ENCODE measurements around the gene STIL. TPM values are rescaled to one million over a fixed set of nuclear protein-coding genes. Genes with fewer than 3 reads are reported as not detected.

The STIL gene
- total and polyA plus RNA-seq, 2 experiments from 2014 or later: 2.5 to 6.1 TPM

GRCh38 chr1:47241114-47242113, 72.5 kb downstream of the STIL start:
- no peak overlapping the region for H3K4me2 ChIP-seq
- WGBS (ENCODE audit: low lambda C conversion rate, missing lambda C conversion rate): 74% methylated on average over 10 of the region's 11 CpGs

DNA sequence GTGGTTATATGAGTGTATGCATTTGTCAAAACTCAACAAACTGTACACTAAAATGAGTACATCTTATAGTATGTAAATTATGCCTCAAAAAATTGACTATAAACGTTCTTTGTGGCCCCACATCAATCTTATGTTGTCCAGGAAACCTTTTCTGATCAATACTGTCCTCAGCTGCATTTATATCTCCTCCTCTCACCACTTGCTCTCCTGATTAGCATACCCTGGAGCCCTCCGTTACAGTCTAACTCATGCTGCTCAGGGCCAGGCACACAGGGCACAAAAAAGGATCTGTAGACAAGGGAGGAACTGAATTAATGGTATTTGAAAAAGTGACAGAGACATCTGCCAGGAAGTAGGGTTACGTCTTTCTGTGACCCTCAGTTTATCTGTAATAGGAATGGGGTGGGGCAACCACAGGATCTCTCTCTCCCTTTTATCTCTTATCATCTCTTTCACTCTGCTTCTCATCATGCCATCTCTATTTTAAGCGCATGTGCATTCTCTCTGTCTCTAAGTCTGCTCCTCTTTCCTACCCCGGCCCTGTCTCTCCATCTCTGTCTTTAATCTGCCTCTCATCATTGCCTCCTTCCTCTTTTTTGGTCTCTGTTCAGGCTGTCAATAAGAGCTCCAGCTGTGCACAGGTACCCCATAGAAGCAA, 74.9 kb downstream of the STIL start:
- no peak for DNase-seq (ENCODE audit: low spot score)
- H3K9me3 ChIP-seq (ENCODE audit: low read depth): no peaks in the 10 kb centered on the region
- H3K4me1 ChIP-seq (ENCODE audit: insufficient read depth): no peaks in the 10 kb centered on the region
- no peaks in the 10 kb centered on the region for H4K20me1 ChIP-seq (ENCODE audit: insufficient read depth, poor library complexity, severe bottlenecking)
- no peaks in the 10 kb centered on the region for H3K9me2 ChIP-seq (replicated peaks; ENCODE audit: insufficient read depth)
- no peaks in the 10 kb centered on the region for H3K36me3 ChIP-seq (replicated peaks; ENCODE audit: insufficient read depth, low read depth)
- no peak overlapping the region for H3K4me3 ChIP-seq
- H2AFZ ChIP-seq: no peak overlapping the region
- TF ChIP-seq, protein P1, sequence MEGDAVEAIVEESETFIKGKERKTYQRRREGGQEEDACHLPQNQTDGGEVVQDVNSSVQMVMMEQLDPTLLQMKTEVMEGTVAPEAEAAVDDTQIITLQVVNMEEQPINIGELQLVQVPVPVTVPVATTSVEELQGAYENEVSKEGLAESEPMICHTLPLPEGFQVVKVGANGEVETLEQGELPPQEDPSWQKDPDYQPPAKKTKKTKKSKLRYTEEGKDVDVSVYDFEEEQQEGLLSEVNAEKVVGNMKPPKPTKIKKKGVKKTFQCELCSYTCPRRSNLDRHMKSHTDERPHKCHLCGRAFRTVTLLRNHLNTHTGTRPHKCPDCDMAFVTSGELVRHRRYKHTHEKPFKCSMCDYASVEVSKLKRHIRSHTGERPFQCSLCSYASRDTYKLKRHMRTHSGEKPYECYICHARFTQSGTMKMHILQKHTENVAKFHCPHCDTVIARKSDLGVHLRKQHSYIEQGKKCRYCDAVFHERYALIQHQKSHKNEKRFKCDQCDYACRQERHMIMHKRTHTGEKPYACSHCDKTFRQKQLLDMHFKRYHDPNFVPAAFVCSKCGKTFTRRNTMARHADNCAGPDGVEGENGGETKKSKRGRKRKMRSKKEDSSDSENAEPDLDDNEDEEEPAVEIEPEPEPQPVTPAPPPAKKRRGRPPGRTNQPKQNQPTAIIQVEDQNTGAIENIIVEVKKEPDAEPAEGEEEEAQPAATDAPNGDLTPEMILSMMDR (IDR thresholded peaks at IDR 0.05; ENCODE audit: poor library complexity): no peak
- no peak for TF ChIP-seq EZH2phosphoT487 (IDR thresholded peaks at IDR 0.05; ENCODE audit: low read depth, severe bottlenecking, unreplicated experiment)
- TF ChIP-seq EZH2 (IDR thresholded peaks at IDR 0.05; ENCODE audit: borderline replicate concordance): no peak
- no peaks in the 10 kb centered on the region for H3K79me2 ChIP-seq
- H3K27ac ChIP-seq: no peak overlapping the region
- WGBS (ENCODE audit: low lambda C conversion rate, missing lambda C conversion rate): 53% methylated on average over 5 of the region's 5 CpGs
- peaks cover 54% of the 10 kb centered on the region for H3K27me3 ChIP-seq
- no peak overlapping the region for H3K4me2 ChIP-seq

More at GRCh38 chr1:47241114-47242113, 72.5 kb downstream of the STIL start:
- no peaks in the 10 kb centered on the region for H3K36me3 ChIP-seq (replicated peaks; ENCODE audit: insufficient read depth, low read depth)
- no peaks in the 10 kb centered on the region for H3K79me2 ChIP-seq
- no peaks in the 10 kb centered on the region for H4K20me1 ChIP-seq (ENCODE audit: insufficient read depth, poor library complexity, severe bottlenecking)
- H2AFZ ChIP-seq: no peak overlapping the region
- DNase-seq (ENCODE audit: low spot score): no peak
- no peak overlapping the region for H3K27ac ChIP-seq
- no peaks in the 10 kb centered on the region for H3K9me3 ChIP-seq (ENCODE audit: low read depth)
- peaks cover 33% of the 10 kb centered on the region for H3K27me3 ChIP-seq
- no peaks in the 10 kb centered on the region for H3K4me1 ChIP-seq (ENCODE audit: insufficient read depth)
- no peaks in the 10 kb centered on the region for H3K9me2 ChIP-seq (replicated peaks; ENCODE audit: insufficient read depth)
- no peak overlapping the region for H3K4me3 ChIP-seq
- TF ChIP-seq, protein P1 (IDR thresholded peaks at IDR 0.05; ENCODE audit: poor library complexity): no peak
- TF ChIP-seq EZH2 (IDR thresholded peaks at IDR 0.05; ENCODE audit: borderline replicate concordance) (no peak), EZH2phosphoT487 (IDR thresholded peaks at IDR 0.05; ENCODE audit: low read depth, severe bottlenecking, unreplicated experiment) (no peak)

- Histone ChIP-seq H3K9me2 (replicated peaks; ENCODE audit: insufficient read depth) (no peaks in the 10 kb centered on the region), H3K4me2 (no peak overlapping the region), H4K20me1 (ENCODE audit: insufficient read depth, poor library complexity, severe bottlenecking) (no peaks in the 10 kb centered on the region), H3K9me3 (ENCODE audit: low read depth) (no peaks in the 10 kb centered on the region), H3K4me3 (no peak overlapping the region), H3K27ac (no peak overlapping the region), H3K36me3 (replicated peaks; ENCODE audit: insufficient read depth, low read depth) (no peaks in the 10 kb centered on the region), H3K27me3 (peaks cover 68% of the 10 kb centered on the region), H3K79me2 (no peaks in the 10 kb centered on the region), H3K4me1 (ENCODE audit: insufficient read depth) (peaks cover 7% of the 10 kb centered on the region), H2AFZ (no peak overlapping the region)
- TF ChIP-seq, protein P1 (IDR thresholded peaks at IDR 0.05; ENCODE audit: poor library complexity): no peak
- no peak for TF ChIP-seq EZH2 (IDR thresholded peaks at IDR 0.05; ENCODE audit: borderline replicate concordance)
- TF ChIP-seq EZH2phosphoT487 (IDR thresholded peaks at IDR 0.05; ENCODE audit: low read depth, severe bottlenecking, unreplicated experiment): no peak
- WGBS (ENCODE audit: low lambda C conversion rate, missing lambda C conversion rate): 82% methylated on average over 4 of the region's 4 CpGs
- no peak for DNase-seq (ENCODE audit: low spot score)
Measured at GRCh38 chr1:47235806-47236205, 78.1 kb downstream of the STIL start.

Measured in hepatocyte (in vitro differentiated cells).